Measurements from ENCODE around the gene CIROP.

CIROP gene

DNA sequence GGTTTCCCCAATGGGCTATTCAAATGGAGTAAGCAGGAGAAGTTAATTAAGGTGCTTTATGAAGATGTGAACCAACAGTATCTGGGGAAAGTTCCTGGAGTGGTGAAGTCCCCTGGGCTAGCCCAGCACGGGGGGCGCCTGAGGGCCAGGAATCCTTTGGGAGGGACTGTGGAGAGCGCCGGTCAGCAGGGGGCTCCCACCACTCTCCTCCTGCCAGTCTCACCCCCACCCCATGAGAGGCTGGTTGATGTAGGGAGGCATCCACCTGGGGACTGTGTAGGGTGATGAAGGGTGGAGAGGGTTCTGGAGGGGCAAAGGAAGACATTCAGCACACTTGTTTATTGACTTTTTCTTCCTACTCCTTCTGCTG lies 9.9 kb upstream of the CIROP start:
- Histone ChIP-seq H3K9ac (ENCODE audit: low read length) (no peak overlapping the region), H2BK5ac (ENCODE audit: low read depth, low read length, poor library complexity) (no peak overlapping the region), H3K18ac (ENCODE audit: low read length) (no peak overlapping the region), H3K14ac (ENCODE audit: low read length) (no peak overlapping the region), H2BK12ac (ENCODE audit: low read length) (no peak overlapping the region), H4K12ac (ENCODE audit: low read depth, low read length) (no peak overlapping the region), H3K4me3 (ENCODE audit: low read depth, low read length) (no peak overlapping the region), H2BK120ac (ENCODE audit: insufficient read depth, low read length, poor library complexity) (no peak overlapping the region), H3K4me1 (ENCODE audit: control insufficient read depth in 1 of 2, insufficient read depth in 2 of 2, low read length in 2 of 2) (peaks cover 3 to 8% of the 10 kb centered on the region in 2 experiments), H3K23ac (ENCODE audit: low read length) (no peak overlapping the region), H4K8ac (ENCODE audit: low read depth, low read length) (no peak overlapping the region), H3K9me3 (ENCODE audit: insufficient read depth, low read depth, low read length) (peaks cover 1% of the 10 kb centered on the region), H3K79me2 (ENCODE audit: control insufficient read depth, insufficient read depth, low read length, poor library complexity) (no peaks in the 10 kb centered on the region), H2AFZ (ENCODE audit: insufficient read depth, low read length, poor library complexity) (no peak overlapping the region), H3K27ac (ENCODE audit: low read depth, low read length) (no peak overlapping the region), H3K27me3 (ENCODE audit: insufficient read depth, low read length) (no peaks in the 10 kb centered on the region), H4K91ac (ENCODE audit: low read depth, low read length) (no peak overlapping the region), H3K79me1 (ENCODE audit: low read length) (no peaks in the 10 kb centered on the region), H3K4me2 (ENCODE audit: low read length) (no peak overlapping the region), H3K4ac (ENCODE audit: low read depth, low read length) (no peak overlapping the region), H2AK5ac (ENCODE audit: low read length) (no peak overlapping the region), H3K36me3 (ENCODE audit: control insufficient read depth in 1 of 2, insufficient read depth in 2 of 2, low read length in 2 of 2) (no peaks in the 10 kb centered on the region)
- no CpG with 5 or more reads among the region's 4 CpGs for WGBS (ENCODE audit: extremely low coverage, insufficient coverage, insufficient read length)
- no peak for DNase-seq

DNA sequence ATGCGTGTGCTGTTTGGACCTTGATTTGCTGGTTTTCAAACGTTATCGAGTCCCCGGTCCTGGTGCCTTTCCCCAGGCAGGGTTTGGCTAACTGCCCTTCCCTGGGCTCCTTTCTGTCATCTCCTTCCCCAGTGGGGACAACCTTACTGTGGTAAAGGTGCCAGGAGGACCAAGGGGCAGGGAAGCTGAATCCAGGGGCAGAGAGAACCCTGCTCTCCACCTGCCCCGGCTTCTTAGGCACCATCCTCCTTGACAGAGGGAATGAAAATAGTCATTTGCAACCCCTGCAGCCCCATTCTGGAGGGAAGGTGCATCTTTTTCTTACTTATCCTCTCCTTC lies 9.3 kb upstream of the CIROP start:
- Histone ChIP-seq H3K36me3 (ENCODE audit: control insufficient read depth in 1 of 2, insufficient read depth in 2 of 2, low read length in 2 of 2) (no peaks in the 10 kb centered on the region), H3K18ac (ENCODE audit: low read length) (no peak overlapping the region), H2BK12ac (ENCODE audit: low read length) (no peak overlapping the region), H2AFZ (ENCODE audit: insufficient read depth, low read length, poor library complexity) (no peak overlapping the region), H4K12ac (ENCODE audit: low read depth, low read length) (no peak overlapping the region), H3K4me1 (ENCODE audit: control insufficient read depth in 1 of 2, insufficient read depth in 2 of 2, low read length in 2 of 2) (peaks cover 3 to 8% of the 10 kb centered on the region in 2 experiments), H3K9ac (ENCODE audit: low read length) (no peak overlapping the region), H3K9me3 (ENCODE audit: insufficient read depth, low read depth, low read length) (peaks cover 1% of the 10 kb centered on the region), H4K91ac (ENCODE audit: low read depth, low read length) (no peak overlapping the region), H2AK5ac (ENCODE audit: low read length) (no peak overlapping the region), H3K27ac (ENCODE audit: low read depth, low read length) (no peak overlapping the region), H3K14ac (ENCODE audit: low read length) (no peak overlapping the region), H3K23ac (ENCODE audit: low read length) (no peak overlapping the region), H2BK5ac (ENCODE audit: low read depth, low read length, poor library complexity) (no peak overlapping the region), H4K8ac (ENCODE audit: low read depth, low read length) (no peak overlapping the region), H3K79me2 (ENCODE audit: control insufficient read depth, insufficient read depth, low read length, poor library complexity) (no peaks in the 10 kb centered on the region), H3K4ac (ENCODE audit: low read depth, low read length) (no peak overlapping the region), H3K27me3 (ENCODE audit: insufficient read depth, low read length) (no peaks in the 10 kb centered on the region), H3K79me1 (ENCODE audit: low read length) (no peaks in the 10 kb centered on the region), H2BK120ac (ENCODE audit: insufficient read depth, low read length, poor library complexity) (no peak overlapping the region), H3K4me2 (ENCODE audit: low read length) (no peak overlapping the region), H3K4me3 (ENCODE audit: low read depth, low read length) (no peak overlapping the region)
- no CpG with 5 or more reads among the region's 5 CpGs for WGBS (ENCODE audit: extremely low coverage, insufficient coverage, insufficient read length)
- no peak for DNase-seq

DNA sequence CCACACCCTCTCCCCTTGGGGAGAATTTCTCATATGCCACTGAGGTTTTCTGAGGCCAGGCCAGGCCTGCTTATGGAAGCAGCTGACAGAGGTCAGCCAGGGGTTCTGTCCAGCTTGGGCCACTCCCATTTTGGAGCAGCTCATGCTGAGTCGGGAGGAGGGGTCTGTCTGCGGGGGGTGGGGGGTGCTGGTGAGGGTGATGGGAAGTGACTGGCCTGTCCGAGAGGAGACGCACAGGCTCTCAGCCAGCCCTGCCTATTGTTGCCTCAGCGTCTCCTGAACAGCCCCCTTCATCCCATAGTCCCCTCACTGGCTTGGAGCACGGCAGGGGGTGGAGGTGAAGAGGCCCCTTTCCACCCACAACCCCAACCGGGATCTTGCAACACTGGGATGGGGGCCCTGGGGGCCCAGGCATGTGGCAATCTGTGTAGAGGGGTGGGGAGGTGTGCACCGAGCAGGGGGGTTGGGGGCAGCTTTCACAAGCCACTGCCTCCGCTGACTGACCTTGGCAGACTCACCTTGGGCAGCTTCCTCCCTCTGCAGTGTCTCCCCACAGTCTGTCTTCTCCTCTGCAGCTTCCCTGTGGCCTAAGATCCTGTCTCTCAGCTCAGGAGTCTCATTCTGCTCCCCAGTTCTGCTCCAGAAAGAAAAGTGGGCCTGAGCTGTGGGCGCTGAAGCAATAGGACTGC lies 8.8 kb upstream of the CIROP start:
- no peaks in the 10 kb centered on the region for H3K79me1 ChIP-seq (ENCODE audit: low read length)
- WGBS (ENCODE audit: extremely low coverage, insufficient coverage, insufficient read length), result no CpG with 5 or more reads among the region's 10 CpGs

DNA sequence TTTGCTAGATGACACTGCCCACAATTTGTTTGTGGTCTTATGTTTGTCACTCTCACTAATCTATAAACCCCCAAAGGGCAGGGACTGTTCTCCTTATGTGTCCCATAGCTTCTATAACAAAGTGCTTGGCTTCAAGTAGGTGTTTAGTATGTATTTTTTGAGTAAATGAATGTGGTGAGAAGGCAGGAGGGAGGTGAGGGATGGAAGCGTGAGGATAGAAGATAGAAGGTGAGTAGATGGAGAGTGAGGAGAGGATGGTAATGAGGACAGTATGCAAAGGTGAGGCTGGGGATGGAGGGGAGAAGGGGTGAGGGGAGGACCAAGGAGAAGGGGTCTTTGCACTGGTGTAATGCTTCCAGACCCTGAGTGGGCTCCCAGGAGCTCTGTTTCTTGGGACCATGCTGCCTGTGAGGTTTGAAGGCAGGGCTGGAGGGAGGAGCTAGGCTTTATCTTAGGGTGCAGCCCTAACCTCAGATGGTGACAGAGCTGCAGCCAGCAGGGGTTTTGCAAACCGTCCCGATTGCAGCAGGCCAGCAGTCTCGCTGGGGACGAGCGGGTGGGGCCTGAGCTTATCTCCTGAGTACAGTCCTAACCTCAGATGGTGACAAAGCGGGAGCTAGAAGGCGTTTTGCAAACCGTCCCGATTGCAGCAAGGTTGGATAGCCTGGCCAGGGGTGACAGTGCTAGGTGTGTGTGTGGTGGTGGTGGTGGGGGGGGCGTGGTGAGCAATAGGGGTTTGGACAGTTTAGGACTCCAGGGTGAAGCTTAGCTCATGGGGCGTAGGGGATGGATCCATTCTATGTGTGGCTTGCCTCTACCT lies 7.8 kb upstream of the CIROP start:
- Histone ChIP-seq H4K91ac (ENCODE audit: low read depth, low read length) (no peak overlapping the region), H3K9ac (ENCODE audit: low read length) (no peak overlapping the region), H3K4me3 (ENCODE audit: low read depth, low read length) (no peak overlapping the region), H3K27ac (ENCODE audit: low read depth, low read length) (no peak overlapping the region), H3K79me1 (ENCODE audit: low read length) (no peaks in the 10 kb centered on the region), H2AK5ac (ENCODE audit: low read length) (no peak overlapping the region), H2AFZ (ENCODE audit: insufficient read depth, low read length, poor library complexity) (no peak overlapping the region), H3K4me1 (ENCODE audit: control insufficient read depth in 1 of 2, insufficient read depth in 2 of 2, low read length in 2 of 2) (peaks cover 3 to 8% of the 10 kb centered on the region in 2 experiments), H3K23ac (ENCODE audit: low read length) (no peak overlapping the region), H2BK120ac (ENCODE audit: insufficient read depth, low read length, poor library complexity) (no peak overlapping the region), H3K79me2 (ENCODE audit: control insufficient read depth, insufficient read depth, low read length, poor library complexity) (no peaks in the 10 kb centered on the region), H3K36me3 (ENCODE audit: control insufficient read depth in 1 of 2, insufficient read depth in 2 of 2, low read length in 2 of 2) (no peaks in the 10 kb centered on the region), H4K8ac (ENCODE audit: low read depth, low read length) (no peak overlapping the region), H3K27me3 (ENCODE audit: insufficient read depth, low read length) (no peaks in the 10 kb centered on the region), H4K12ac (ENCODE audit: low read depth, low read length) (no peak overlapping the region), H3K4me2 (ENCODE audit: low read length) (no peak overlapping the region), H3K18ac (ENCODE audit: low read length) (no peak overlapping the region), H3K14ac (ENCODE audit: low read length) (no peak overlapping the region), H2BK5ac (ENCODE audit: low read depth, low read length, poor library complexity) (no peak overlapping the region), H3K9me3 (ENCODE audit: insufficient read depth, low read depth, low read length) (peaks cover 1% of the 10 kb centered on the region), H3K4ac (ENCODE audit: low read depth, low read length) (no peak overlapping the region), H2BK12ac (ENCODE audit: low read length) (no peak overlapping the region)
- DNase-seq, result no peak
- 100% methylated on average over 1 of the region's 12 CpGs for WGBS (ENCODE audit: extremely low coverage, insufficient coverage, insufficient read length)

More for the DNA sequence above, 8.8 kb upstream of the CIROP start:
- Histone ChIP-seq H4K91ac (ENCODE audit: low read depth, low read length) (no peak overlapping the region), H3K79me2 (ENCODE audit: control insufficient read depth, insufficient read depth, low read length, poor library complexity) (no peaks in the 10 kb centered on the region), H3K9ac (ENCODE audit: low read length) (no peak overlapping the region), H4K12ac (ENCODE audit: low read depth, low read length) (no peak overlapping the region), H3K4me2 (ENCODE audit: low read length) (no peak overlapping the region), H3K14ac (ENCODE audit: low read length) (no peak overlapping the region), H3K23ac (ENCODE audit: low read length) (no peak overlapping the region), H3K4me1 (ENCODE audit: control insufficient read depth in 1 of 2, insufficient read depth in 2 of 2, low read length in 2 of 2) (peaks cover 3 to 8% of the 10 kb centered on the region in 2 experiments), H3K4ac (ENCODE audit: low read depth, low read length) (no peak overlapping the region), H3K9me3 (ENCODE audit: insufficient read depth, low read depth, low read length) (peaks cover 1% of the 10 kb centered on the region), H3K18ac (ENCODE audit: low read length) (no peak overlapping the region), H3K4me3 (ENCODE audit: low read depth, low read length) (no peak overlapping the region), H2BK120ac (ENCODE audit: insufficient read depth, low read length, poor library complexity) (no peak overlapping the region), H3K27me3 (ENCODE audit: insufficient read depth, low read length) (no peaks in the 10 kb centered on the region), H2BK12ac (ENCODE audit: low read length) (no peak overlapping the region), H3K36me3 (ENCODE audit: control insufficient read depth in 1 of 2, insufficient read depth in 2 of 2, low read length in 2 of 2) (no peaks in the 10 kb centered on the region), H4K8ac (ENCODE audit: low read depth, low read length) (no peak overlapping the region), H2AK5ac (ENCODE audit: low read length) (no peak overlapping the region), H2AFZ (ENCODE audit: insufficient read depth, low read length, poor library complexity) (no peak overlapping the region), H3K27ac (ENCODE audit: low read depth, low read length) (no peak overlapping the region), H2BK5ac (ENCODE audit: low read depth, low read length, poor library complexity) (no peak overlapping the region)
- DNase-seq, result no peak
